Measurements from ENCODE around the gene NR1I3.

- TF ChIP-seq CTCF (IDR thresholded peaks at IDR 0.05; ENCODE audit: poor library complexity): no peak
- TF ChIP-seq EZH2 (IDR thresholded peaks at IDR 0.05; ENCODE audit: borderline replicate concordance): no peak
Observed at GRCh38 chr1:161179698-161180097, 58.3 kb downstream of the NR1I3 start.
